NCI-H526 treated with DMSO at 0.1 percent for 48 hours (cell line): Measurements from ENCODE around the gene MIOX.
"Not testable (repeated sequence)": the region's sequence is repeated elsewhere in the genome, so short reads cannot be mapped to it uniquely, and the experiment has no call there.

Source experiments
- DNase-seq: peaks from one replicate; lab custom pipeline; 2025; lab: John Stamatoyannopoulos, UW

The MIOX gene

GRCh38 chr22:50529897-50530579 is 43.4 kb downstream of the MIOX start, which contains the start of gene TYMP:
Gene TYMP, minus strand, starts transcription at chr22:50530012. Its CDS starts 303 bp downstream, at chr22:50529709.
- no peak for DNase-seq

- no peak for DNase-seq
These were observed 43.9 kb downstream of the MIOX start for GRCh38 chr22:50530580-50530876.

GRCh38 chr22:50530877-50531545 is 44.4 kb downstream of the MIOX start:
- no peak for DNase-seq

GRCh38 chr22:50531546-50531961 is 44.9 kb downstream of the MIOX start:
- no peak for DNase-seq

- DNase-seq: no peak
These were observed 45.5 kb downstream of the MIOX start for GRCh38 chr22:50531962-50532674.

- no peak for DNase-seq
These were observed 46.5 kb downstream of the MIOX start for GRCh38 chr22:50532824-50533796.

- not testable (repeated sequence) for DNase-seq
These were observed 47.4 kb downstream of the MIOX start for GRCh38 chr22:50533856-50534711.

GRCh38 chr22:50535113-50535512 is 48.5 kb downstream of the MIOX start:
- no peak for DNase-seq

- DNase-seq: no peak
These were observed 49.6 kb downstream of the MIOX start for GRCh38 chr22:50536226-50536625.

- no peak for DNase-seq
These were observed 51.1 kb downstream of the MIOX start for GRCh38 chr22:50537765-50538164.
